GM18505 (cell line): ENCODE measurements around the gene ZFYVE21.

Experiments
- ATAC-seq: cut with Tn5 transposase; IDR thresholded peaks from one replicate; pipeline ENCODE4 v1.9.1; 2021; ENCODE audit not compliant: unreplicated experiment
- POLR2A ChIP-seq: IDR thresholded peaks from 4 replicates; pipeline ENCODE4 v1.6.1; 2011; ENCODE audit warnings: borderline replicate concordance; ENCODE audit not compliant: insufficient read depth, insufficient read length; ENCODE audit errors: extremely low read depth

The ZFYVE21 gene

GRCh38 chr14:103725739-103726395, 10.3 kb downstream of the ZFYVE21 start:
- no peak for TF ChIP-seq POLR2A
- no peak for ATAC-seq

DNA sequence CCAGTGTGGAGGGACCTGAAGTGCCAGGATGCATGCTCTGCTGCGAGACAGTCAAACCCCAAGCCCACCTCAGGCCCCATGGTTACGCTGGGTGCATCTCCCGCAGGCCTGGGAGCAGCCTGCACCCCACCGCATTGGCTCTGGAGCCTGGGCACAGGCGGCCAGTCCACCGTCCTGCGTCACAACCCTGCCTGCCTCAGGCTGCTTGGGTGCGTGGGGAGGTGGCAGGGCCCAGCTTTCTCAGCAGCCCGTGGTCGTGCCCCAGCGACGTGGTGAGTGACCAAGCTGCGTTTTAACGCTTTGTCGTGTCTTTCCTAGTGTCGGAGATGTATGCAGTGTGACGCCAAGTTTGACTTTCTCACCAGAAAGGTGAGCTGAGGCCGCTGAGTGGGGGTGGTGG, 10.9 kb downstream of the ZFYVE21 start:
- TF ChIP-seq POLR2A, result no peak
- ATAC-seq, result no peak

DNA sequence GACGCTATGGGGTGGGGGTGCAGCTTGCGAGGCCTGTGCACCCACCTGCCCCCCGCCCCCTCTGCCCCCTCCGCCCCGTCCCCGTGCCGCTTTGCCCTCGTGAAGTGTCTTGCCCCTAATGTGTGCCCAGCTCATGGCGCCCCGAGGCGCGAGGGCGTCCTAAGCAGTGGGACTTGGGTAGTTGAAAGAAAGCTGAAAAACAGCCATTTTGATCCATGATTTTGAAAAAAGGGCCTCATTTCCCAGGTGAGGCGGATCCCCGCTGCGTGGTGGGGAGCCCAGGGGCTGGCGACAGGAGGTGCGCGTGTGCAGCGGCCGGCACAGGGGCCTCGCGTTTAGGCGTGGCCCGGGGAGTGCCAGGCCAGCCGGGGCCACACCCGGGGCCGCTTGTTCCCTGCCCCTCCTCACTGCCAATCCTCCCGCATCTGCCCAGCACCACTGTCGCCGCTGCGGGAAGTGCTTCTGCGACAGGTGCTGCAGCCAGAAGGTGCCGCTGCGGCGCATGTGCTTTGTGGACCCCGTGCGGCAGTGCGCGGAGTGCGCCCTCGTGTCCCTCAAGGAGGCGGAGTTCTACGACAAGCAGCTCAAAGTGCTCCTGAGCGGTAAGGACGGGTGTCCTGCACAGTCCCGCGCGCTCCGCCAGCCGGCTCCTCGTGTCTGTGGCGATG, 11.8 kb downstream of the ZFYVE21 start:
- TF ChIP-seq POLR2A, result no peak
- ATAC-seq, result no peak

DNA sequence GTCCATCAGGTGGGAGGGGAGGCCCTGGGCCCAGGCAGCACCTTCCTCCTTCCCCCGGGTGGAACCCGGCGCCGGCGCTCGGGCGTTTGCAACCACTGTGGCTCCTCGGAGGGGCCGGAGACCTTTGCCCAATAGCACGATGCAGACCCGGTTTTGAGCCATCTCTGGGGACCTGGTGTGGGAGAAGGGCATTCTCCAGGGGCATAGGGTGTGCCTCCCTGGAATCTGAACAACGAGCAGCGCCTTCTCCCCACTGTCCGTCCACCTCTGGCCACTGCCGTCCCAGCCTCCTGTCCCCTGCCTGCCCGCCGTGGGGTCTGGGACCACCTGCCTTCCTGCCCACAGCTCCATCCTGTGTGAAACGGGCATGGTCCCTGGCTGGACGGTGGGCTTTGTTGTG, 12.5 kb downstream of the ZFYVE21 start:
- no peak for ATAC-seq
- TF ChIP-seq POLR2A, result no peak

DNA sequence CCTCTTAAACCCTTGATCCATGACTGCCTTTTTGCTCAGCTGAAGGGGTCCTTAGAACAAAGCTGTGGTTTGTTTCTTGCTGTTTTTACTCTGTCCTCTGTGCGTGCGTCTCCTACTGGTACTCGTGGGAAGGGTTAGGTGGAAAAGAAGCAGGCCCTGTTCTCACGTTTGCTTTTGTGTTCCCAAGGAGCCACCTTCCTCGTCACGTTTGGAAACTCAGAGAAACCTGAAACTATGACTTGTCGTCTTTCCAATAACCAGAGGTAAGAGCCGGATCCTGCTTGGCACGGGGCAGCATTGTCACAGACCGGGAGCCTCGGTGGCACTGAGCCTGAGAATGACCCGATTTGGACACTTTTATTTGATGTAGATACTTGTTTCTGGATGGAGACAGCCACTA, 13.1 kb downstream of the ZFYVE21 start:
- TF ChIP-seq POLR2A, result no peak
- ATAC-seq, result no peak

DNA sequence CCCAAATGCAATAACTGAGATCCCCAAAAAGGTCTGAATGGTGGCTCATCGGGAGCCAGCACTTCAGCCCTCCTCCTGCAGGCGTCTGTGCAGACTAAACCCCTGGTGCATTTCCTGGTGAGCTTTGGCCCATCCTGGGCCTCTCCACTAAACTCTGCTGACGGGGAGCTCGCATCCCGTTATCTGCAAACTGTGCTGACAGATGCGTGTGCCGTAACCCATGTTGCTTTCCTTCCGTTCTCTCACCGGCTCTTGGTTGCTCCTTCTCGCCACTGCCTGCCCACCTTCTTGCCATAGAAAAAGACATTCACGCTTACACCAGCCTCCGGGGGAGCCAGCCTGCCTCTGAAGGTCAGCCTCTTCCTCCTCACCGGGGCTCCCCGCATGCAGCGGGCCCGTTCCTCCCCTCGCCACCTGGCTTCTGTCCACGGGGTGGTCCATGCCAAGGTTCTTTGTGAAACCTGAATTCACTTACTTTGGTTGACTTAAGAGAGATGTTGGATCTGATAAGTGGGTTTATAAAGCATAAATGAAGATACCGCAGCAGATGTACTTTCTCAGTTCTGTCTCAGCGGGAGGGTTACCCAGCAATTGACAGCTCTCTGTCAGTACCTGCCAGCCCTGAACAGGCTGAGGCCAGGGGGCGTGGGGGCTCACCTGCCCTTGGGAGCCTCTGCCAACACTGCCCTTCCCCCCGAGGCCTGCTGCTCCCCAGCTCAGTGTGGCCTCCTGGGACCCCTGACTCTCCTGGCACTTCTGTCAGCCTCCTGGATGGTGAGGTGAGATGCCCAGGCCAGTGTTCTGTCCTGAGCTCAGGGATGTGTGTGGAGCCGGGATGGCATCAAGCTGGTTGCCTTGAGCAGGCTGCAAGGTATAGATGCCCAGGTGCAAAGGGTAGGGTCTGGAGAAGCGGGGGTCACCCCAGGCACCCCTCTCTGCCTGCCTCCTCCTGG, 14.2 kb downstream of the ZFYVE21 start:
- TF ChIP-seq POLR2A, result no peak
- ATAC-seq, result no peak

DNA sequence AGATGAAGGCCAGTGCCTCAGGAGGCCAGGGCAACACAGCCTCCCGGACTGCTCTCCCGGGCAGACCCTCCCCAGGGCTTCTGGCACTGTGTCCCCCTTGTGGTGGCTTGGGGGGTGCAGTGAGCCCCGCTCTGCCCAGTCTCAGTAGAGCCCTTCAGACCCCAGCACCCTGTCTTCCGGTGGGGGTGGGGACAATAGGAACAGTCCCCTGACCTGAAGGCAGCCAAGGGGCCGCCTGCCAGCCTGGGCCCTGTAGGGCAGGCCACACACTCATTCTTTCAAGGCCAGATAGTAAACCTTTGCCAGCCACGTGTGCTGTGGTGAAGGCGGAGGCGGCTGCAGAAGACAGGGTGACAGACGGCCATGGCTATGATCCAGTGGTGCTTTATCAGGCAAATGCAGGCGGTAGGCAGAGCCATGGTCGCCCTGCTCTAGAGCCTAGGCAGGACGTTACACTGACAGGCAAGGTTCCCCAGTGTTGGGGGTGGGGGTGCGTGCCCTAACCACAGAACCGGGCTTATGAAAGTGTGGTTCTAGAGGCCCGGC, 15.0 kb downstream of the ZFYVE21 start:
- TF ChIP-seq POLR2A, result no peak
- ATAC-seq, result no peak

DNA sequence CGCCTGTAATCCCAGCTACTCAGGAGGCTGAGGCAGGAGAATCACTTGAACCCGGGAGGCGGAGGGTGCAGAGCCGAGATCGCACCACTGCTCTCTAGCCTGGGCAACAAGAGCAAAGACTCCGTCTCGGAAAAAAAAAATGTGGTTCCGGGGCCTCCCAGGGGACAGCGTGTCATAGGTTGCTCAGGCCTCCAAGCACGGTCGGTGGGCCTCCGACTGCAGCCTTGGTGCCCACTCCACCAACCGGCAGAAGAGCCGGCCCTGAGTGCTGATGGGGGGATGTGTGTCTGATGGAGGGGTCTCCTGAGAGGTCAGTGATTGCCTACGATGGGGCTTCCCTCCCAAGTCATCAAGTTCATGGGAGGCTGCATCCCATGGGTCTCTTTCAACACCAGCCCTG, 15.9 kb downstream of the ZFYVE21 start:
- TF ChIP-seq POLR2A, result no peak
- ATAC-seq, result no peak

GRCh38 chr14:103731916-103732867, 16.6 kb downstream of the ZFYVE21 start:
- no peak for TF ChIP-seq POLR2A
- no peak for ATAC-seq

DNA sequence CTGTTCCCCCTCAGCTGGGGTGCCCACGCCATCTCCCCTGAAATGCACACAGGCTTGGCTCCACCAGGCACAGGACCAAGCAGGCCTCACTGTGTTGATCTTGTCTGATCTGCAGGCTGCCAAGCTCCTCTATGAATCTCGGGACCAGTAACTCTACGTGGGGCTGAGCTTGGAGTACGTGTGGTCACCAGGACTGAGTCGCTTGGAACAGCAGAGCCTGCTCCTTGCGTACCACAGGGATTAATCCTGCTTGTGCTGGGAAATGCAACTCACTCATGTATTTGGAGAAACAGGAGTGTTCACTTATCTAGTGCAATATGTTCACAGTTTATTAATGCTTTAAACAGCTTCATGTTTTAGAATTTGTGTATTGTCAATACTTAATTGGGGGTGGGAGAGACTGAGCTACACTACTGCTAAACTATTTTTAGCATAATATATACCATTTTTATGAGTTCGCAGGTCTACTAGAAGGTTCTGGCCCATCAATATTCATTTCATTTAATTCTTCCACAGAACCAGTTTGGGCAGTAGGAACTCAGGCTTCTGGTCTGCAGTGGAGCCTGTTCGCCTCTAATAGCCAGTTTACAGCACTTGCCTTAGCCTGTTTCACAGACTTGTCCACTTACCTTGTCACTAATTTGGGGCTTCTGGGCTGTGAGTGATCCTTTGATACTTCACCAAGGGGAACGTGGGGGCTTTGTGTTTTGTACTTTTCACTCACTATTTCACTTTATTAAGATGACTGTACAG, 17.4 kb downstream of the ZFYVE21 start:
- no peak for TF ChIP-seq POLR2A
- no peak for ATAC-seq

- no peak for ATAC-seq
- TF ChIP-seq POLR2A, result no peak
Observed at GRCh38 chr14:103733651-103734050, 18.0 kb downstream of the ZFYVE21 start.

- TF ChIP-seq POLR2A, result no peak
- ATAC-seq, result no peak
Observed at GRCh38 chr14:103734081-103734888, 18.7 kb downstream of the ZFYVE21 start.

GRCh38 chr14:103735022-103735421, 19.4 kb downstream of the ZFYVE21 start:
- no peak for ATAC-seq
- TF ChIP-seq POLR2A, result no peak
